ENCODE measurements around the gene ARHGAP33.

DNA sequence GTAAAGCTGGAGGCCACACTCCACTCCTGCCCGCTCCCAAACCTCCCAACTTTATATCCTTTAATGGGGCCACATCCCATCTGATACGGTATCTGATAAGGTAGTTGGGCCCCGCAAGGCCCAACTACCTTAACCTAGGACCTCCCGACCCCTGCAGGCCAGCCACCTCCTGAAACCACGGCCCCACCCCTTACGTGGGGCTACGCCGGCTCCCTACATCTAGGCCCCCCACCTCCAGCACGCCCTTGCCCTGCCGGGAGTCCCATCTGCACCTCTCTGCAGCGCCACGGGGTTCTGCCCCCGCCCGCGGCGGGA lies 35.3 kb upstream of the ARHGAP33 start:
- TF ChIP-seq, protein P1, sequence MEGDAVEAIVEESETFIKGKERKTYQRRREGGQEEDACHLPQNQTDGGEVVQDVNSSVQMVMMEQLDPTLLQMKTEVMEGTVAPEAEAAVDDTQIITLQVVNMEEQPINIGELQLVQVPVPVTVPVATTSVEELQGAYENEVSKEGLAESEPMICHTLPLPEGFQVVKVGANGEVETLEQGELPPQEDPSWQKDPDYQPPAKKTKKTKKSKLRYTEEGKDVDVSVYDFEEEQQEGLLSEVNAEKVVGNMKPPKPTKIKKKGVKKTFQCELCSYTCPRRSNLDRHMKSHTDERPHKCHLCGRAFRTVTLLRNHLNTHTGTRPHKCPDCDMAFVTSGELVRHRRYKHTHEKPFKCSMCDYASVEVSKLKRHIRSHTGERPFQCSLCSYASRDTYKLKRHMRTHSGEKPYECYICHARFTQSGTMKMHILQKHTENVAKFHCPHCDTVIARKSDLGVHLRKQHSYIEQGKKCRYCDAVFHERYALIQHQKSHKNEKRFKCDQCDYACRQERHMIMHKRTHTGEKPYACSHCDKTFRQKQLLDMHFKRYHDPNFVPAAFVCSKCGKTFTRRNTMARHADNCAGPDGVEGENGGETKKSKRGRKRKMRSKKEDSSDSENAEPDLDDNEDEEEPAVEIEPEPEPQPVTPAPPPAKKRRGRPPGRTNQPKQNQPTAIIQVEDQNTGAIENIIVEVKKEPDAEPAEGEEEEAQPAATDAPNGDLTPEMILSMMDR (IDR thresholded peaks at IDR 0.05; ENCODE audit: borderline replicate concordance, extremely low read depth, low read length, poor library complexity, severe bottlenecking): peak; percentile 15
- no peak for TF ChIP-seq EZH2 (IDR thresholded peaks at IDR 0.05; ENCODE audit: borderline replicate concordance, low read depth, low read length, severe bottlenecking)

Measured in DND-41 (cell line).